Measurements from ENCODE around the gene STXBP4.

The STXBP4 gene

DNA sequence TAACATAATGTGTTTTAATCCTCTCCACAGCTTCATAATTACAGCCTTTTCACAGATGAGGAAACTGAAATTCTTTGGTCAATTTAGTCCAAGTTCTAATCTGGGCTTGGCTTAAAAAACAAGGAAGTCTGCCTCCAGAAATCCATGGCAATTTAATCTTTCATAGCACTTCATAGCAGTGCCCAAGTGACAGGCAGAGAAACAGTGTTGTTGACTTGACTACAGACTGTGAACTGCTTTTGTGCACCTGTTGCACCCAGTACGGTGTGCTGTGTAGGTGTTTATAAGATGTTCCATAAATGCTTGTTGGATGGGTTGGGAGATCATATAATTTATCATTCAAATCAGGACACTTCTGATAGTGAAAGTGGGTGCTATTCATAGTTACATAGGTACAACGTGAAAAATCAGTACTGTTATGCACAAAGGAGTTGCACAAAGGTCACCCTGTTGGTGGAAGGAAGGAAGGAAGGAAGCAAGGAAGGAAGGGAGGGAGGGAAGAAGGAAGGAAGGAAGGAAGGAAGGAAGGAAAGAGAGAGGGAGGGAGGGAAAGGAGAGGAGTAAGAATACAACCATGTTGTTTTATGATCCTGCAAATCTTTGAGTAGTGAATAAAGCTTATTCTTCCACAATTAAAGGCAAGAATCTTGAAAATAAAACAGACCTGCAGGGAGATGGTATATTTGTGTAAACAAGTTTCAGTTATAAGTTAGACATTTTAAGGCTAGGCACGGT lies 239.7 kb downstream of the STXBP4 start:
- Histone ChIP-seq H3K9me3 (replicated peaks in 1 of 2; ENCODE audit: control insufficient read depth in 2 of 2, insufficient read depth in 1 of 2, low read depth in 1 of 2, low read length in 2 of 2) (peaks cover 0 to 2% of the 10 kb centered on the region in 2 donors), H2AK5ac (ENCODE audit: low read depth, low read length) (no peak overlapping the region), H3K79me1 (ENCODE audit: low read depth, low read length) (no peaks in the 10 kb centered on the region), H3K36me3 (replicated peaks in 1 of 2; ENCODE audit: control insufficient read depth in 2 of 2, insufficient read depth in 2 of 2, low read length in 2 of 2) (no peaks in the 10 kb centered on the region), H3K14ac (ENCODE audit: low read length) (no peak overlapping the region), H4K8ac (ENCODE audit: low read depth, low read length) (no peak overlapping the region), H3K4me2 (ENCODE audit: insufficient read depth, low read length, poor library complexity, severe bottlenecking) (no peak overlapping the region), H3K27ac (replicated peaks; ENCODE audit: low read length) (no peak overlapping the region), H4K91ac (ENCODE audit: low read depth, low read length, poor library complexity) (no peak overlapping the region), H2BK12ac (ENCODE audit: low read length) (no peak overlapping the region), H3K9ac (ENCODE audit: low read depth, low read length, poor library complexity) (no peak overlapping the region), H3K18ac (ENCODE audit: low read length) (no peak overlapping the region), H3K4ac (ENCODE audit: low read length) (no peak overlapping the region), H3K27me3 (ENCODE audit: control insufficient read depth in 3 of 3, insufficient read depth in 3 of 3, low read depth in 1 of 3, low read length in 3 of 3) (no peaks in the 10 kb centered on the region), H3K23ac (ENCODE audit: low read depth, low read length, poor library complexity) (no peak overlapping the region), H2BK120ac (ENCODE audit: low read depth, low read length) (no peak overlapping the region), H3K4me3 (ENCODE audit: low read length in 2 of 2) (no peak overlapping the region), H2BK5ac (ENCODE audit: low read length) (no peak overlapping the region), H2AFZ (ENCODE audit: low read length) (no peak overlapping the region), H3K4me1 (ENCODE audit: control insufficient read depth in 2 of 2, insufficient read depth in 1 of 2, low read depth in 1 of 2, low read length in 2 of 2) (no peaks in the 10 kb centered on the region), H2BK15ac (ENCODE audit: low read length) (no peak overlapping the region)
- no CpG with 5 or more reads among the region's 3 CpGs for WGBS, 2 donors (ENCODE audit: extremely low coverage in 2 of 2, insufficient read length in 2 of 2, insufficient replicate concordance in 1 of 2)
- no peak for DNase-seq (ENCODE audit: low spot score)

DNA sequence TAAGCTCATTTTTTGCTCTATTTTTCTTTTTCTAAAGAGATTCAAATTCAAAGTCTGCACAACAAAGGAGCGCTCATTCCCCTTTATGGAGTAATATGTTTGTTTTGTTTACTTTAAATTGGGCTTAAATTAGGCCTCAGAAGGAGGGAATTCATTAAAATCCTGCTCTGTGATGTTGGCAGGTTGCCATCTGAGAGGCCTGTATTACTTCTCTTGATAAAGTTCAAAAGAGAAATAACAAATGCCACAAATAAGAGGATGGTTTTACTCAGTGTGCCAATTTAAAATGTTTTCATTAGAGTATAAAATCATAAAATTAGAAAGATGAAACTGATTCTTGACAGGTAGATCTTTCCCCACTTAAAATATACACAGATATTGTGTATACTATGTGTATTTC lies 241.7 kb downstream of the STXBP4 start:
- Histone ChIP-seq H4K8ac (ENCODE audit: low read depth, low read length) (no peak overlapping the region), H3K27ac (replicated peaks; ENCODE audit: low read length) (no peak overlapping the region), H3K9me3 (replicated peaks in 1 of 2; ENCODE audit: control insufficient read depth in 2 of 2, insufficient read depth in 1 of 2, low read depth in 1 of 2, low read length in 2 of 2) (peaks cover 0 to 2% of the 10 kb centered on the region in 2 donors), H3K4ac (ENCODE audit: low read length) (no peak overlapping the region), H3K9ac (ENCODE audit: low read depth, low read length, poor library complexity) (no peak overlapping the region), H3K4me1 (ENCODE audit: control insufficient read depth in 2 of 2, insufficient read depth in 1 of 2, low read depth in 1 of 2, low read length in 2 of 2) (no peaks in the 10 kb centered on the region), H3K23ac (ENCODE audit: low read depth, low read length, poor library complexity) (no peak overlapping the region), H3K14ac (ENCODE audit: low read length) (no peak overlapping the region), H2BK120ac (ENCODE audit: low read depth, low read length) (no peak overlapping the region), H3K27me3 (ENCODE audit: control insufficient read depth in 3 of 3, insufficient read depth in 3 of 3, low read depth in 1 of 3, low read length in 3 of 3) (no peaks in the 10 kb centered on the region), H2BK15ac (ENCODE audit: low read length) (no peak overlapping the region), H2BK5ac (ENCODE audit: low read length) (no peak overlapping the region), H4K91ac (ENCODE audit: low read depth, low read length, poor library complexity) (no peak overlapping the region), H2AK5ac (ENCODE audit: low read depth, low read length) (no peak overlapping the region), H3K4me3 (ENCODE audit: low read length in 2 of 2) (no peak overlapping the region), H3K4me2 (ENCODE audit: insufficient read depth, low read length, poor library complexity, severe bottlenecking) (no peak overlapping the region), H3K18ac (ENCODE audit: low read length) (no peak overlapping the region), H2AFZ (ENCODE audit: low read length) (no peak overlapping the region), H2BK12ac (ENCODE audit: low read length) (no peak overlapping the region), H3K36me3 (replicated peaks in 1 of 2; ENCODE audit: control insufficient read depth in 2 of 2, insufficient read depth in 2 of 2, low read length in 2 of 2) (no peaks in the 10 kb centered on the region), H3K79me1 (ENCODE audit: low read depth, low read length) (no peaks in the 10 kb centered on the region)
- no CpG with 5 or more reads among the region's 1 CpG for WGBS, 2 donors (ENCODE audit: extremely low coverage in 2 of 2, insufficient read length in 2 of 2, insufficient replicate concordance in 1 of 2)
- DNase-seq (ENCODE audit: low spot score), result no peak

DNA sequence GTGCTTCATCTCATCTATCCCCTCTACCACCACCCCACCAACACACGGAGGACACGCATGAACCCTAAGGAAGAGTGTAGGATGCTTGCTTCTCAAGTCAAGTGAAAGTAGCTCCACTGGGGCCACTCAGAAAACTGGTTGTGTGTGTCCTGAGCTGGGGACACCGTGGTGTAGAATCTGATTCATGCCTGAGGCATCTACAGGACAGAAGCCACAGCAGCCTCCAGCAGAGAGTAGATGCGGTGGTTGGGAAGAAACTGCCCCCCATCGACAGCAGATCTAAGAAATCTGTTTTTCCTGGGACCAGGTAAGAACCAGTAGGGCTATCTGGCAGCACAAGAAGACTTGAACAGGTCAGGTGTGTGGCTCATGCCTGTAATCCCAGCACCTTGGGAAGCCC lies 244.3 kb downstream of the STXBP4 start:
- no peak overlapping the region for H2AK5ac ChIP-seq (ENCODE audit: low read depth, low read length)
- no peak overlapping the region for H3K23ac ChIP-seq (ENCODE audit: low read depth, low read length, poor library complexity)
- H2BK12ac ChIP-seq (ENCODE audit: low read length), result no peak overlapping the region
- no peak overlapping the region for H3K18ac ChIP-seq (ENCODE audit: low read length)
- H3K36me3 ChIP-seq (replicated peaks in 1 of 2; ENCODE audit: control insufficient read depth in 2 of 2, insufficient read depth in 2 of 2, low read length in 2 of 2), result no peaks in the 10 kb centered on the region
- H2BK120ac ChIP-seq (ENCODE audit: low read depth, low read length), result no peak overlapping the region
- H2BK15ac ChIP-seq (ENCODE audit: low read length), result no peak overlapping the region
- no peaks in the 10 kb centered on the region for H3K27me3 ChIP-seq (ENCODE audit: control insufficient read depth in 3 of 3, insufficient read depth in 3 of 3, low read depth in 1 of 3, low read length in 3 of 3)
- H3K14ac ChIP-seq (ENCODE audit: low read length), result no peak overlapping the region
- no peak overlapping the region for H2AFZ ChIP-seq (ENCODE audit: low read length)
- H3K4me2 ChIP-seq (ENCODE audit: insufficient read depth, low read length, poor library complexity, severe bottlenecking), result no peak overlapping the region
- H3K4ac ChIP-seq (ENCODE audit: low read length), result no peak overlapping the region
- no peak overlapping the region for H3K4me3 ChIP-seq (ENCODE audit: low read length in 2 of 2)
- no peak overlapping the region for H3K9ac ChIP-seq (ENCODE audit: low read depth, low read length, poor library complexity)
- H3K4me1 ChIP-seq (ENCODE audit: control insufficient read depth in 2 of 2, insufficient read depth in 1 of 2, low read depth in 1 of 2, low read length in 2 of 2), result no peaks in the 10 kb centered on the region
- no peak for DNase-seq (ENCODE audit: low spot score)
- WGBS, 2 donors (ENCODE audit: extremely low coverage in 2 of 2, insufficient read length in 2 of 2, insufficient replicate concordance in 1 of 2), result no CpG with 5 or more reads among the region's 5 CpGs
- H3K79me1 ChIP-seq (ENCODE audit: low read depth, low read length), result peaks cover 2% of the 10 kb centered on the region
- H4K91ac ChIP-seq (ENCODE audit: low read depth, low read length, poor library complexity), result no peak overlapping the region
- no peak overlapping the region for H4K8ac ChIP-seq (ENCODE audit: low read depth, low read length)
- H2BK5ac ChIP-seq (ENCODE audit: low read length), result no peak overlapping the region
- H3K9me3 ChIP-seq (replicated peaks in 1 of 2; ENCODE audit: control insufficient read depth in 2 of 2, insufficient read depth in 1 of 2, low read depth in 1 of 2, low read length in 2 of 2), result peaks cover 0 to 6% of the 10 kb centered on the region in 2 donors
- no peak overlapping the region for H3K27ac ChIP-seq (replicated peaks; ENCODE audit: low read length)

DNA sequence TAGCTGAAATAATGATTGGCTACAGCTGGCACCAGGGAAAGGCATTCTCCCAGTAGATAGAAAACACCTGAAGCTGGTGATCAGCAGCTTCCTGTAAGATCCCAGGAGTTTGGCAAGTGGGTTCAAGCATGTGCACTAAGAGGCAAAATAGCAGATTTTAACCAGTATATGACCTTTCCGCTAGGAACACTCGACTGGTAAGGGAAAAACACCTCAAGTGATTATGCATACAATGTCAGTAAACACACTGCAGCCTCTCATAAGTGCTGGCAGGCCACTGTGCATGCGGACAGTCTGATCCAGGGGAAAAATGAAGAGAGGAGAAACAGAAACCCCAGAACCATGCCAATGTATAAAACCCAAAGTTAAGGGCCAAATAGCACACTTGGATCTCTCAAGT lies 247.1 kb downstream of the STXBP4 start:
- no peak for DNase-seq (ENCODE audit: low spot score)
- H3K27ac ChIP-seq (replicated peaks; ENCODE audit: low read length), result no peak overlapping the region
- H3K4me1 ChIP-seq (ENCODE audit: control insufficient read depth in 2 of 2, insufficient read depth in 1 of 2, low read depth in 1 of 2, low read length in 2 of 2), result no peaks in the 10 kb centered on the region
- no peak overlapping the region for H2BK15ac ChIP-seq (ENCODE audit: low read length)
- H3K18ac ChIP-seq (ENCODE audit: low read length), result no peak overlapping the region
- H2BK12ac ChIP-seq (ENCODE audit: low read length), result no peak overlapping the region
- no peak overlapping the region for H3K4me2 ChIP-seq (ENCODE audit: insufficient read depth, low read length, poor library complexity, severe bottlenecking)
- H3K79me1 ChIP-seq (ENCODE audit: low read depth, low read length), result peaks cover 2% of the 10 kb centered on the region
- no peak overlapping the region for H2BK5ac ChIP-seq (ENCODE audit: low read length)
- no peak overlapping the region for H4K8ac ChIP-seq (ENCODE audit: low read depth, low read length)
- peaks cover 0 to 6% of the 10 kb centered on the region in 2 donors for H3K9me3 ChIP-seq (replicated peaks in 1 of 2; ENCODE audit: control insufficient read depth in 2 of 2, insufficient read depth in 1 of 2, low read depth in 1 of 2, low read length in 2 of 2)
- no peak overlapping the region for H2AFZ ChIP-seq (ENCODE audit: low read length)
- H3K4ac ChIP-seq (ENCODE audit: low read length), result no peak overlapping the region
- H3K4me3 ChIP-seq (ENCODE audit: low read length in 2 of 2), result no peak overlapping the region
- H2AK5ac ChIP-seq (ENCODE audit: low read depth, low read length), result peak overlapping the region; percentile 51
- no peak overlapping the region for H3K9ac ChIP-seq (ENCODE audit: low read depth, low read length, poor library complexity)
- H3K36me3 ChIP-seq (replicated peaks in 1 of 2; ENCODE audit: control insufficient read depth in 2 of 2, insufficient read depth in 2 of 2, low read length in 2 of 2), result no peaks in the 10 kb centered on the region
- no CpG with 5 or more reads among the region's 3 CpGs for WGBS, 2 donors (ENCODE audit: extremely low coverage in 2 of 2, insufficient read length in 2 of 2, insufficient replicate concordance in 1 of 2)
- H2BK120ac ChIP-seq (ENCODE audit: low read depth, low read length), result no peak overlapping the region
- no peak overlapping the region for H3K23ac ChIP-seq (ENCODE audit: low read depth, low read length, poor library complexity)
- H3K27me3 ChIP-seq (ENCODE audit: control insufficient read depth in 3 of 3, insufficient read depth in 3 of 3, low read depth in 1 of 3, low read length in 3 of 3), result no peaks in the 10 kb centered on the region
- no peak overlapping the region for H3K14ac ChIP-seq (ENCODE audit: low read length)
- H4K91ac ChIP-seq (ENCODE audit: low read depth, low read length, poor library complexity), result no peak overlapping the region

Measured in neuronal stem cell (in vitro differentiated cells).